Measurements from ENCODE around the gene CYFIP1.

DNA sequence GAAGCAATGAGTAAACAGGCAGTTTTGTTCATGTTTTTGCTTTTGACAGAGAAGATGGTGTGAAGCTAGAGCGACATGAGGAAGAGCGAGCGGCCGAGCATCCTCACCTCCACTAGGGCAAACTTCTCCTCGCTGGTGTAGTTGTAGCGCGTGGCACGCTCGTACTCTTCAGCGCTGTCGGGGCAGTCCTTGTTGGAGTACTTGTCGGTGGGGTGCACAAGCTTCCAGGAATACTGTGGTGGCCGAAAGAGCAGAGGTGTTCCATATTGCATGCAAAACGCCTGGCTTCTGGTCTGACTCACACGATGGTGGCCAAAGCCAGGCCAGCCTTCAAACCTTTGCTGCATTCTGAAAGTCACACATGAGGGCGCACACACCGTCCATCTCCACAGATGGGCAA lies 54.3 kb downstream of the CYFIP1 start:
- TF ChIP-seq POLR2A (IDR thresholded peaks at IDR 0.05; ENCODE audit: low read depth, low read length) (no peak), TAF1 (IDR thresholded peaks at IDR 0.05; ENCODE audit: borderline replicate concordance, low read depth, low read length) (no peak), POLR2AphosphoS5 (IDR thresholded peaks at IDR 0.05; ENCODE audit: low read depth, low read length) (no peak)
